ENCODE data around the gene SLC47A2.
A peak's percentile ranks its signal among the peaks of the same experiment; 100 is the strongest.

The SLC47A2 gene

GRCh38 chr17:19664136-19664820 is 52.1 kb downstream of the SLC47A2 start:
- no peak for DNase-seq

GRCh38 chr17:19663097-19663496 is 53.3 kb downstream of the SLC47A2 start:
- no peak for DNase-seq

GRCh38 chr17:19661121-19661520 is 55.3 kb downstream of the SLC47A2 start:
- DNase-seq: no peak

GRCh38 chr17:19660219-19660870 is 56.0 kb downstream of the SLC47A2 start:
- no peak for DNase-seq

- DNase-seq: no peak
Observed at GRCh38 chr17:19659366-19660177, 56.8 kb downstream of the SLC47A2 start.

GRCh38 chr17:19656851-19657581 is 59.4 kb downstream of the SLC47A2 start:
- no peak for DNase-seq

GRCh38 chr17:19656336-19656735 is 60.0 kb downstream of the SLC47A2 start:
- no peak for DNase-seq

GRCh38 chr17:19654896-19655295 is 61.5 kb downstream of the SLC47A2 start:
- no peak for DNase-seq

- no peak for DNase-seq
Observed at GRCh38 chr17:19654342-19654886, 62.0 kb downstream of the SLC47A2 start.

GRCh38 chr17:19652595-19652994 is 63.8 kb downstream of the SLC47A2 start:
- no peak for DNase-seq

- no peak for DNase-seq
Observed at GRCh38 chr17:19651451-19652238, 64.7 kb downstream of the SLC47A2 start.

GRCh38 chr17:19650826-19651225 is 65.6 kb downstream of the SLC47A2 start:
- no peak for DNase-seq

- DNase-seq: no peak
Observed at GRCh38 chr17:19649274-19649541, 67.2 kb downstream of the SLC47A2 start.

- DNase-seq: peak; percentile 75
Observed at GRCh38 chr17:19648475-19649273, 67.7 kb downstream of the SLC47A2 start, which contains the start of gene ALDH3A2. TSS of gene ALDH3A2 (plus strand) at chr17:19648751. CDS start at chr17:19648972, 221 bp downstream.

- DNase-seq: peak; percentile 43
Observed at GRCh38 chr17:19647697-19648474, 68.5 kb downstream of the SLC47A2 start.

GRCh38 chr17:19646788-19647696 is 69.3 kb downstream of the SLC47A2 start:
- DNase-seq: peak; percentile 55

- DNase-seq: no peak
Observed at GRCh38 chr17:19645734-19646201, 70.6 kb downstream of the SLC47A2 start.

GRCh38 chr17:19644493-19645210 is 71.7 kb downstream of the SLC47A2 start:
- DNase-seq: no peak

Measured in NCI-H2227 treated with DMSO at 0.1 percent for 48 hours (cell line).